HG03575 (cell line): Measurements from ENCODE around the gene LRRC59.
"Not testable (repeated sequence)": the region's sequence is repeated elsewhere in the genome, so short reads cannot be mapped to it uniquely, and the experiment has no call there.

Experiments used
- ATAC-seq: cut with Tn5 transposase; IDR thresholded peaks from one replicate; pipeline ENCODE4 v1.9.1; 2021; ENCODE audit not compliant: unreplicated experiment, insufficient number of reproducible peaks, low FRiP score; ENCODE audit errors: extremely low read depth

The LRRC59 gene

DNA sequence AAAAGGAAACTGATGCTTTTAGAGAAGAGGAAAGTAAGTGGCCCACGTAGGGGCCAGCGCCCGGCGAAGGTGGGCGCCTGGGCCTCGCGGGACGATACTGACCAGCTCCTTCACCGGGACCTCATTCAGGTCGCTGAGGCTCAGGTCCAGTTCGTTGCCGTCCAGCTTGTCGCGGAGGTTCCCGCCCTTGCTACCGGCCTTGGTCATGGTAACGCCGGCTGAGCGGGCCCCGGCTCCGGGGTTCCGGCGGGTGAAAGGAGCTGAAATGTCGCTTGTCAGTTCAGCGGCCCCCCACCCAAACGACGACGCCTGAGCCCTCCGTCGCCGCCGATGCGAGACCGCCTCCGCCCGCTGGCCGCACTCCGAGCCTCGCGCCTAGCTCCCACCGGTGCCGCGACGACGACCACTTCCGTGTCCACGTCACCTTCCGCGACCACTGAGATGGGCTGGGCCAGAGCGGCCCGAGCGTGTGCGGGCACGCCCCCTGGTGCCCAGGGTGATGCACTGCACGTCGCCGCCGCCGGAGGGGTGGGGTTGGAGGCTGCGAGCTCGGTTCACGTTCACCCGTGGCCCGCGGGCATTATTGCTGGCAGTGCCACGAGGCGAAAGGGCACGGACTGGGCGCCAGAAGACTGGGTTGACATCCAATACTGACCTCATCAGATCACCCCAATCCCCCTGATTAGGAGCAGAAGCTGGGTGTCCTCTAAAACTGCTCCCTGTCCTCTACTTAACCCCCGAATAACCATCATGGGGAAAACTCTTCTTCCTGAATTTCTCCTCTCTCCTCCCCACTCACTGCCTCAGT is at the start of gene LRRC59:
TSS of gene LRRC59 (minus strand) at position 413 of the 808 bp plus-strand sequence. CDS start at position 207, 206 bp downstream.
- no peak for ATAC-seq

DNA sequence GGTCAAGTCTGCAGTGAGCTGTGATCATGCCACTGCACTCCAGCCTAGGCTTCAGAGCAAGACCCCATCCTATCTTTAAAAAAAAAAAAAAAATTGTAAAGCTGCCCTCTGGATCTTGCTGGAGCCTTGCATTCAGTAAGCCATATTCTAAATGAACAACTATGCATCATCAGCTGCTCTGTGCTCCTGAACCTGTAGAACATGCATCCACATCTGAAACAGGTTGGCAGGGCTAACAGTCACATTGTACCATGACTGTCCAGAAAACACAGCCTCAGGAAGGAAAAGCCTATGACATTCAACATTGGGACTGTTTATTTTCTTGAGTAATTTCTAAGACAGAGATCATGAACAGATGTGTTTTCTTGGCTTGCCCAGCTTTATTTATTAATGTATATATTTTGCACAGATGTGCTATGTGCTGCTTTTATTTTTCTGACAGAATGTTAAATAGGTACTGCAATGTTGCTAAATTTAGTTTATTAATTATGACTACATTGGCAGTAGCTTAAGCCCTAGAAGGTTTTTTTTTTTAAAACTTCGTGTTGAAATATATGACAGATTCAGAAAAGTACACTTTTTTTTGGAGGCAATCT is 48.5 kb upstream of the LRRC59 start:
- ATAC-seq, result no peak

DNA sequence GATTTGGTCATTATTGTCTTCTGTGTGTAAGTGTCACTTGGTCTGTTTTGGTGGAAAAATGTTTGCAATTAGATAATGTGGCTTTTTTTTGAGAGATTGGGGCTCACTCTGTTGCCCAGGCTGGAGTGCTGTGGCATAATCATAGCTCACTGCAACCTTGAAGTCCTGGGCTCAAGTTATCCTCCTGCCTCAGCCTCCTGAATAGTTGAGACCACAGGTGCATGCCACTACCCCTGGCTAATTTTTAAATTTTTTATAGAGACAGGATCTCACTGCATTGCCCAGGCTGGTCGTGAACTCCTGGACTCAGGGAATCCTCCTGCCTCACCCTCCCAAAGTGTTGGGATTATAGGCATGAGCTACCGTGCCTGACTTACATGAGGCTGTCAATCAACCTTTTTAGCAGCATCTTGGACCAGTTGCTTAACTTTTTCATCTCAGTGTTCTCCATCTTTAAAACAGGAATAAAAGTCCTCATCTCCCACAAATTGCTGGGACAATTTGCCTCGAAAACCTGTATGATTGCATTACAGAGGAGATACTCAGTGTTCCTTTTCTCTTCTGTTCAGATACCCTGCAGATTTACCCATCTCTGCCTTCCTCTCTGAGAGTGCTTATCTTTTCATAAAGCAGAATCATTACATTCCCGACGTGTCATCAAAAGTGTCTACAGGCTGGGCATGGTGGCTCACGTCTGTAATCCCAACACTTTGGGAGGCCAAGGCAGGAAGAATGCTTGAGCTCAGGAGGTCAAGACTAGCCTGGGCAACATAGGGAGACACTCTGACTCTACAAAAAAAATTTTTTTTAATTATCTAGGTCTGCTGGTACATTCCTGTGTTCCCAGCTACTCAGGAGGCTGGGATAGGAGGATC is 47.8 kb upstream of the LRRC59 start:
- ATAC-seq, result no peak

DNA sequence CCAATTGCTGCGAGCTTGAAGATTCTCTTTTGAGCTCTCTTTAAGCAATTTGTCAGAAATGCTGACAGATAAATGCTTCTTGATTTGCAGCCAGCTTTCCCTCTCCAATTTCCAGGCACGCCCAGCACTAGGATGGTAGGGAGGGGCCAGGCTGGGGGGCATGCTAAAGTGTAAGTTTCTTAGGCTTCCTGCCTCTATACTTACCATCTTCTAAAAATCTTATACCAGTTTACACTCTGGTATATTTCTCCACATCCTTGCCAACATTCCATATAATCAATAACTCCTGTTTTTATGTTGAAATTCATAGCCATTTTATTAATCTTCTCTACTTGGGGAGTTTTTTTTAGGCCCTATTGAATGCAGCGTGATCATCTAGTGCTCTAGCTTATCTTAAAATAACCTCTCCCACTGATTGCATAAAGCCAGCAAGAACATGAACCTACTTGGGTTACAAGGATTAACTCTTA is 46.2 kb upstream of the LRRC59 start:
- no peak for ATAC-seq

DNA sequence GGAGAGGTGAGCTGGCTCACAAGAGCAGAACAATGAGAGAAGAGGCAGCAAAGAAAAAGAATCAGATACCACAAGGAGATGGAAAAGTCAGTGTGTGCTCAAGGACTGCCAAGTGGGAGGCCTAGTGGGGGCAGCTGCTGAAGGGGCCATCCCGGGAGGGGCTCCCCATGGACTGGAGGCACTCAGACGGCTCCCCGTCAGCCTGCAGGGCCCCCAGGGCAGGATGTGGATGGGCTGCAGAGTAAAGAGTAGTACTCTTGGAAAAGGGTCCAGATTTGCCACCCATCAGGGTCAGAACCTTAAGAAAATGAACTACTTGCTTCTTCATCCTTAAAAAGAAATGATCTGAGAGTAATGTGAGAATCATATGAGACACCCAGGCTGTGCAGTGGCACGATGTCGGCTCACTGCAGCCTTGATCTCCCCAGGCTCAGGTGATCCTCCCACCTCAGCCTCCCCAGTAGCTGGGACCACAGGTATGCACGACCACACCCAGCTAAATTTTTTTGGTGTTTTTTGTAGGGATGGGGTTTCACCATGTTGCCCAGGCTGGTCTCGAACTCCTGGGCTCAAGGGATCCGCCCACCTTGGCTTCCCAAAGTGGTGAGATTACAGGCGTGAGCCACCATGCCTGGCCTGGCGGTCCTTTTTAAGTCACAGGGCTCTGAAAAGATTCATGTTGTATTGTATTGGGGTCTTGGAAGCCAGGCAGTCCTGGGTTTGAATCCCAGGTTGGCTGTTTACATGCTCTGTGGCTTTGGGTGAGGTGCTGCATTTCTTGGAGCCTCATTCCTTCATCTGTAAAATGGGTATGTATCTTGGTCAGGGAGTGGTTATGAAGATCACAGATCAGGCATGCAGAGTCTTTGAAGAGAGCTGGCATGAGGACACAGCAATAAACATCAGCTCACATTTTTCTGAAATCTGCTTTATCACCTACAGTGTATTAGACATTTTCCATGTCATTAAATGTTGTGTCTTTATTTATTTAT is 43.8 kb upstream of the LRRC59 start:
- no peak for ATAC-seq

DNA sequence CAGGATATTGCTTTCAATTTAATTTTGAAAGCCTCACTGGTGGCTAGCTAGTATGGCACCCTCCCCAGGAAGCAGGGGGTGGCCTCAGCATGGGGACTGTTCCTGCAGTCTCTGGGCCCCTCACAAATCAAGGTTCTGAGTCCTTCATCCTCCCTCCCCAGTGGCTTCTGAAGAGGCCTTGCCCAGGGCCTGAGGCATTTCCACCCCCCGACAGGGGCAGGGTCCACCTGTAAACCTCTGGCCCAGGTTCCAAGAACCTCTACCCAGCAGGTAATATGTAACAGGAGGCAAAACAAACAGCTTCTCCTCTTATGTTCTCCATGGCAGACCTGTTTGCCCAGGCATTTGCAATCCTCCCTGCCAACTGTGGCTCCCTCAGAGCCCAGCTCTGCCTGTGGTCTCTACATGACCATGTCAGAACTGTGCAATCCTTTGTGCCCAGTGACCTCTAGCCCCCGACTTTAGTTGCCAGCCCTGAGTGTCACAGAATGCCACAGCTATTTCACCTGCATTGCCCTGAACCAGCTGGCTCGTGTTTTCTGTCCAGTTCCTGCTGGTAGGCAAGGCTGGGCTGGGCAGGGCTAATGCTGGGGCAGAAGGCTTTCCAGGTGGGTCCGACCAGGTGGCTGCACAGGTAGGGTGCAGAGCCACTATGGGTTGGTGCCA is 43.0 kb upstream of the LRRC59 start:
- no peak for ATAC-seq

DNA sequence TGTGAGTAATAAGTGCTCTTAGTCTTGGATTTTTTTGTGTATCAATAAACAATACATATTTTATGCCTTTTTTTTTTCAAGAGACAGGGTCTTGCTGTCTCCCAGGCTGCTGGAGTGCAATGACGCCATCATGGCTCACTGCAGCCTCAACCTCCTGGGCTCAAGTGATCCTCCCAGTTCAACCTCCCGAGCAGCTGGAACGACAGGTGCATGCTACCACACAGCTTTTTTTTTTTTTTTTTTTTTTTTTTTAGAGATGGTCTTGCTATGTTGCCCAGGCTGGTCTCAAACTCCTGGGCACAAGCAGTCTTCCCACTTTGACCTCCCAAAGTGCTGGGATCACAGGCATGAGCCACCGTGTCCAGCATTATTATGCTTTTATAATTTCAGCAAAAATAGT is 41.7 kb upstream of the LRRC59 start:
- ATAC-seq, result no peak

DNA sequence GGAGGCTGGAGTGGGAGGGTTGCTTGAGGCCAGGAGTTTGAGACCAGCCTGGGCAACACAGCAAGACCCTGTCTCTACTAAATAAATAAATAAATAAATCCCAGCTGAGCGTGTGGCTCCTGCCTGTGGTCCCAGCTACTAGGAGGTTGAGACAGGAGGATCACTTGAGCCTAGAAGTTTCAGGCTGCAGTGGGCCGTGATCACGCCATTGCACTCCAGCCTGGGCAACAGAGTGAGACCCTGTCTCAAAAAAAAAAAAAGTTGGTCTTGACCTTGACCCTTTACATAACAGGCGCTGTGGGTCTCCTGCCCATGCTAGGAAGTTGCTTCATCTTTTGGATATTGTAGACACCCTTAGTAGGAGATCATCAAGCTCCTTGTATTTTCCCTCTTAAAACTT is 40.1 kb upstream of the LRRC59 start:
- ATAC-seq, result no peak

DNA sequence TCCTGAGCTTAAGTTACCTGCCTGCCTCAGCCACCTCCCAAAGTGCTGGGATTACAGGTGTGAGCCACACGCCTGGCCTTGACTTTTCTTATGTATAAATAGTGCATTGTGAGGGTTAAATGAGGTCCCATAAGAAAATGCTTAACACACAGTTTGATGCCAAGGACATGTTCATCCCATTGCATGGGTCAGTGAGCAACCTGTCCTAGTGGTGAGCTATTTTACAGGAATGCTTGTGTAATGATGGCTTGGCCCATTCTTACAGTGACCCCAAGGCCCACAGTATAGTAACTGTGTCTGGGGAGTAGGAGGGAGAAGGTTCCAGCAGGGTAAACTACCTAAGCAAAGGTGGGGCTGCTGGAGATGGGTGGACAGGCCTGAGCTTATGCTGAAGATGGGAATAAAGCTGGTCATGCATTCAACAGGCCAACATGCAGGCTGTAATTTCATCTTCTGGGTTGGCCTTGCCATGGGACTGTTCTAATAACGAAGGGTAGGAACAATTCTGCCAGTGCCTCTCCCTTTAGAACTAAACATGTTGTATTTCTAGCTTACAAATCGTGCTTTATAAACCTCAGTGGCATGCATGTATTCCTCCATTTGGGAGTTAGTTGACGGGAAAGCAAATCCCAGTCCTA is 34.9 kb upstream of the LRRC59 start:
- ATAC-seq, result no peak

DNA sequence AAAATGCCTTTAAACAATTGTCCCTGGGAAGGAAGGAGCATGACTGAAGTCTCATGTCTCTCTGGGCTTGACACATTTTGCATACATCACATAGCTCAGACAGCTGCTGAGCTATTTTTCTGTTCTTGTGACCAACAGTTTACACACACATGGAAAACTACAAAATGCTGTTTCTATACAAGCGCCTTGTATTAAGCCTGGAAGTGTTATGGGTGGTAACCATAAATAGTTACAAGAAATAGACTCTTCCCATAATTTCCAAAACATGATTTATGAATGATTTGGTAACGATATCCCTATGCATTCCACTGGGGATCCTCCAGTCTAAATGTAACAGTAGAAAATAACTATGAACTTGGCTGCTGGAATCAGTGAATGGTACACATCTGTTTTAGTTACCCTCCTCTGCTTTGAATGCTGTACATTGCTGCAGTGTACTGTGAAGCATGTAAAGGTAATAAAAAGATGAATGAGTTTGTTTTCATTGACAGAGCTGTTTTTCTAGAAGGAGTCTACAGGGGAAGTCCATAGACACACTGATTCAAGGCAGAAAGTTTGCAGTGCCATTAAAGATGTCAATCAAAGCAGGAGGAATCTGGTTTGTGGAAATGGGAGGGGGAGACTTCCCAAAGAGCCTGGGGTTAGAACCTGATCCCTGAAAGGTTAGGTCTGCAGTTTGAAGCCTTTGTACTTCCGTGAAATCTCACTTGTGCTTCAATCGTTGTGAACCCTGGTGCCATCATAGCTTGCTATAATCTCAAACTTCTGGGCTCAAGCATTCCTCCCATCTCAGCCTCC is 33.7 kb upstream of the LRRC59 start:
- ATAC-seq, result no peak

DNA sequence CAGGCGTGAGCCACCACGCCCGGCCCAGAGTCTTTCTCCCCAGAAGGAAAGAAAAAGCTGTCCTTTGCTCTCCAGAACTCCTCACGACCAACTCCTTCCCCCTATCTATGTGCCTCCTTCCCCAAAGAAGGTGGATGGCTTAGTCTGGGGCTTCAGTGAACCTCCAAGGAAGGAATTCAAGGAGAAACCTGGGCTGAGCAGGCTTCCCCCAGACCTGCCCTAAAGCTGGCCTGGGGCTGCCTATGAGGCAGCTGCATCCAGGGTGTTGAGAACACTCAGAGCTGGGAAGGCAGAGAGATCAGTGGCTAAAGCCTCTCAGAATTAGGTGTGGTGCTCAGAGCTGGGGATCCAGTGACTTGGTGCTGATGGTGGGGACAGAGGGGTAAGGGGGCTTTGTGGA is 32.5 kb upstream of the LRRC59 start:
- ATAC-seq, result no peak

DNA sequence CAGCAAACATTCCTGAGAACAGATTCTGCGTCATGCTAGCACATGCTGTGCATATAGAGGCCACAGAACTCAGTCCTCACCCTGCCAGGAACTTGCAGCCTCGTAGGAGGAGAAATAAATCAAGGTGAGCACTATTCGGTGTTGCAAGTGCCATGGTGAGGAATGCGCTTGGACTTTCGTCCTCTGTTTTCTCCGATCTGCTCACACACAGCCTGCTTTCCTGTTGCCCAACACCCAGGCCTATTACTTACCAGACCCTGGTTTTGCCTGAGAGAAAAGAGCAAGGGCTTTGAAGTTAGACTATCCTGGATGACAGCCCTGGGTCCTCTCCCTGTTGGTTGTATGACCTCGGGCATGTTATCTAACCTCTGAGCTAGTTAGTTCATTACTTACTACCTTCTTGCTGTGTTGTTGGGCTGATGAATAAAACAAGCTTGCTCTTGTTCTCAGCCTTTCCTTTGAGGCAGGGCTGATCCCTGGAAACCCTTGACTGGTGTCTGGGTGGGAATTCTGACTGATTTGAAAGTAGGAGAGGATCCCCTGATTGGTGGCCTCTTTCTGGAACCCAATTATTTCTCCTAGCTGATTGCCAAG is 31.6 kb upstream of the LRRC59 start:
- ATAC-seq, result no peak

DNA sequence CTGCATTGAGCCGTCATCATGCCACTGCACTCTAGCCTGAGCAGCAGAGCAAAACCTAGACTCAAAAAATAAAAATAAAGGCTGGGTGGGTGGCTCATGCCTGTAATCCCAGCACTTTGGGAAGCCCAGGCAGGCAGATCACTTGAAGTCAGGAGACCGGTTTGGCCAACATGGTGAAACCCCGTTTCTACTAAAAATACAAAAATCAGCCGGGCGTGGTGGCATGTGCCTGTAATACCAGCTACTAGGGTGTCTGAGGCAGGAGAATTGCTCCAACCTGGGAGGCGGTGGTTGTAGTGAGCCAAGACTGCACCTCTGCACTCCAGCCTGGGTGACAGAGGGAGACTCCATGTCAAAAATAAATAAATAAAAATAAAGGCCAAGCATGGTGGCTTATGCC is 30.8 kb upstream of the LRRC59 start:
- ATAC-seq, result not testable (repeated sequence)

DNA sequence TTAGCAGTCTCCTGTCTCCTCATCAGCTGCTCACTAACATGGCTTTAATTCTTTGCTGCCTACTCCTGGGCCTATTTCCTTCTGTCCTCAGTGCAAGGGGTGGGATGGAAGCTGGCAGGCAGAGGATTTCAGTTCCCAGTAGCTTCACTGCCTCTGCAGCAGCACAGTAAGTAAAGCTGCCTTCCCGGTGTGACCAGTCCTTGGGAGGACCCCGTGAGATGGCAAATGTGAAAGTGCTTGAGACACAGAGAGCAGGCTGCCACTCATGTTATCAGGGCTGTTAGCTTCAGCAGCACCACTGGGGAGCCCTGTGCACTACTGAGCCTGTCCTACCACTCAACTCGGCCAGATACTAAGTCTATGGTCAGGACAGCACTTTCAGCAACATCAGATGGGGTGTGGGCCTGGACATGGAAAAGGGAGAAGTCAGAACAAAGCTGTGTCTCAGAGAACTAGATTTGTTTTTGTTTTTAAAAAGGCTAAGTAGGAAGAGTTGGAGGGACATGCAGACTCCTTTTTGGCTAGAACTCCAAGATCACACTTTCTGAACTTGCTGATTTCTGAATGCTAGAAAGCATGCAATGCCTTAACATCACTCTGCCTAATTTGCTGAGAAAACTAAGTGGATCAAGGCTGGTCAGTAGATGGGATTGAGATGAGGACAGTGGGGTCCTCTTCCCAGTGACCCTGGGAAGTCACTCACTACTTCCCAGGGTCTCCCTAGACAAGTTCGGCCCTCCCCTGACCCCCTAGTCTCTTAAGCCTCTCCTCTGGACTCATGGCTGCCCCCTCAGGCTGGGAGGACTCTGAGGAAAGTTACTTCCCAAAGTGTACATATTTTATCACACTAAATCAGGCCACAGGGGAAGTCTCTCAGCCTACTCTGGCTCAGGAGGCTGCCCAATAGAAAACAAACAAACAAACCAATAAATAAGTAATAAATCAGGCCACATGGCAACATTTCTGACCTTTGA is 29.8 kb upstream of the LRRC59 start:
- ATAC-seq, result no peak

DNA sequence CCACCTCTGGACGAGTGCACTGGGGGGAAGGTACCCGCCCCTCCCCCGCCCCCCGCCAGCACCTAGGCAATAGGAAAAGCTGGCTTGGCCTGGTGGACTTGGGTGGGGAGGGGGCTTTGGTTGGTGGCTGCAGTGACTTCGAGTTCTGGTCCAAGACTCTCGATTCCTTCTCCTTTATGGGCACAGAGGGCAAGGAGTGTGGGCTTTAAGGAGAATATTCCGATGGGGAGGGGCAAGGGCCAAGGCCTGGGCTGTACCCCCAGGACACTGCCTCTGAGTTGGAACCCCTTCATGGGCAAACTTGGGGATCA is 29.1 kb upstream of the LRRC59 start:
- ATAC-seq, result no peak
